HCT116 (cell line): ENCODE results near the gene CIDEC. TPM values are rescaled to one million over a fixed set of nuclear protein-coding genes. Genes with fewer than 3 reads are reported as not detected.
"Not testable (repeated sequence)": the region's sequence is repeated elsewhere in the genome, so short reads cannot be mapped to it uniquely, and the experiment has no call there.

ENCODE experiments used
- ATAC-seq: fragments of 200-7000 bp; cut with Tn5 transposase; 2 replicates; pipeline ENCODE4 v1.9.1; 2020; ENCODE audit warnings: mild to moderate bottlenecking, moderate library complexity
- BruUV-seq: library from RNA; stranded (reverse); fragments of 400-500 nt; replicated peaks from 2 replicates; lab custom pipeline; 2021; lab: Mats Ljungman, UMichigan
- CTCF ChIA-PET: fragments of 300-600 bp; sonication (Branson Sonifier 250); formaldehyde crosslinking; loops from one replicate; lab custom pipeline; 2021; ENCODE audit warnings: antibody characterized with exemption; lab: Charles Lee
- POLR2A ChIA-PET: fragments of 300-600, 350-600 bp; sonication (Branson Sonifier 250); formaldehyde crosslinking; loops from one replicate; lab custom pipeline; 2021; ENCODE audit warnings: antibody characterized with exemption; lab: Charles Lee
- RAD21 ChIA-PET, 2 experiments: fragments of 300-600 bp; sonication (Branson Sonifier 250); formaldehyde crosslinking; loops; one replicate each; lab custom pipeline; 2023; ENCODE audit warnings: low total read pairs in 2 of 2; ENCODE audit not compliant: uncharacterized antibody in 2 of 2, unreplicated experiment in 2 of 2, low non-redundant PET in 1 of 2; lab: Charles Lee
- DNase-seq: peaks from one replicate; pipeline ENCODE4 v3.0.0-alpha.2; 2010; ENCODE audit warnings: low read depth, low spot score
- H2AFZ ChIP-seq: fragments of 200-600 bp; shearing (Covaris generic), sonication (generic); 2 replicates; pipeline ENCODE4 v1.6.1; 2017; ENCODE audit warnings: low read depth, mixed run types, mixed read lengths, antibody characterized with exemption, low read length; ENCODE audit not compliant: poor library complexity, severe bottlenecking
- H3K27ac ChIP-seq: 2 replicates; pipeline ENCODE4 v1.5.1; 2012; ENCODE audit warnings: low read depth, low read length
- H3K27me3 ChIP-seq: fragments of 200-600 bp; sonication (generic); 2 replicates; pipeline ENCODE4 v1.6.1; 2016; ENCODE audit warnings: mixed run types, low read length, mixed read lengths; ENCODE audit not compliant: insufficient read depth
- H3K36me3 ChIP-seq, 2 experiments: fragments of 200-500 bp in 1 of 2; fragments of 200-600 bp in 1 of 2; sonication (Bioruptor generic) in 1 of 2; sonication (generic) in 1 of 2; 2 replicates each; pipeline versions ENCODE4 v1.5.1 to v1.6.1; 2014 to 2016; ENCODE audit warnings: low read length in 2 of 2, inconsistent platforms in 1 of 2, mixed read lengths in 1 of 2, mixed run types in 1 of 2; ENCODE audit not compliant: insufficient read depth in 2 of 2, control insufficient read depth in 1 of 2
- H3K4me1 ChIP-seq, 2 experiments: fragments of 200-600 bp in 1 of 2; sonication (generic) in 1 of 2; 2 replicates each; pipeline versions ENCODE4 v1.5.1 to v1.6.1; 2012 to 2017; ENCODE audit warnings: low read length in 2 of 2, inconsistent platforms in 1 of 2, mild to moderate bottlenecking in 1 of 2, mixed read lengths in 1 of 2, mixed run types in 1 of 2, moderate library complexity in 1 of 2; ENCODE audit not compliant: insufficient read depth in 2 of 2, control insufficient read depth in 1 of 2
- H3K4me2 ChIP-seq: fragments of 200-600 bp; sonication (generic); 2 replicates; pipeline ENCODE4 v1.6.1; 2017; ENCODE audit warnings: mixed run types, low read length, mixed read lengths
- H3K4me3 ChIP-seq, 2 experiments: fragments of 200-600 bp in 1 of 2; sonication (generic) in 1 of 2; replicated peaks in 1 of 2; 2 replicates each; pipeline ENCODE4 v1.5.1; 2011 to 2016; ENCODE audit warnings: low read length in 2 of 2, control low read depth in 1 of 2, low read depth in 1 of 2, mild to moderate bottlenecking in 1 of 2, mixed read lengths in 1 of 2, mixed run types in 1 of 2
- H3K79me2 ChIP-seq: fragments of 200-600 bp; sonication (generic); 2 replicates; pipeline ENCODE4 v1.6.1; 2017; ENCODE audit warnings: mild to moderate bottlenecking, mixed run types, low read length, moderate library complexity, mixed read lengths; ENCODE audit not compliant: insufficient read depth
- H3K9ac ChIP-seq: fragments of 200-600 bp; sonication (generic); 2 replicates; pipeline ENCODE4 v1.6.1; 2016; ENCODE audit warnings: low read length, mixed read lengths
- H3K9me2 ChIP-seq: fragments of 200-600 bp; sonication (generic), shearing (Covaris generic); 2 replicates; pipeline ENCODE4 v1.6.1; 2017; ENCODE audit warnings: mixed run types, mild to moderate bottlenecking, moderate library complexity; ENCODE audit not compliant: insufficient read depth
- H3K9me3 ChIP-seq, 2 experiments: fragments of 200-500 bp in 1 of 2; fragments of 200-600 bp in 1 of 2; sonication (Bioruptor generic) in 1 of 2; sonication (generic) in 1 of 2; 2 replicates each; pipeline ENCODE4 v1.6.1; 2014 to 2017; ENCODE audit warnings: low read length in 2 of 2, mixed read lengths in 2 of 2, inconsistent platforms in 1 of 2, low read depth in 1 of 2, mild to moderate bottlenecking in 1 of 2, mixed run types in 1 of 2, moderate library complexity in 1 of 2; ENCODE audit not compliant: control insufficient read depth in 1 of 2, insufficient read depth in 1 of 2
- H4K20me1 ChIP-seq: fragments of 200-600 bp; sonication (generic), shearing (Covaris generic); 2 replicates; pipeline ENCODE4 v1.6.1; 2017; ENCODE audit warnings: mixed run types, mild to moderate bottlenecking, moderate library complexity; ENCODE audit not compliant: insufficient read depth
- CEBPB ChIP-seq: IDR thresholded peaks from 2 replicates; pipeline ENCODE4 v1.6.1; 2012; ENCODE audit warnings: low read depth
- CTCF ChIP-seq, 3 experiments: fragments of 200-600 bp in 1 of 3; sonication (generic) in 1 of 3; IDR thresholded peaks in 2 of 3; conservative IDR thresholded peaks in 1 of 3; 2 replicates each; pipeline ENCODE4 v1.5.1; 2012 to 2017; ENCODE audit warnings: low read depth in 2 of 3, low read length in 2 of 3, antibody characterized with exemption in 1 of 3, borderline replicate concordance in 1 of 3, control low read depth in 1 of 3, mild to moderate bottlenecking in 1 of 3, mixed read lengths in 1 of 3, mixed run types in 1 of 3, moderate library complexity in 1 of 3; ENCODE audit not compliant: insufficient read depth in 1 of 3
- RAD21 ChIP-seq: IDR thresholded peaks from 2 replicates; pipeline ENCODE4 v1.6.1; 2012; ENCODE audit warnings: low read depth, mild to moderate bottlenecking
- REST ChIP-seq: IDR thresholded peaks from 2 replicates; pipeline ENCODE4 v1.6.1; 2012; ENCODE audit warnings: low read depth
- SIN3A ChIP-seq: IDR thresholded peaks from 2 replicates; pipeline ENCODE4 v1.6.1; 2012; ENCODE audit warnings: low read depth
- TCF7L2 ChIP-seq: IDR thresholded peaks from 2 replicates; pipeline ENCODE4 v1.7.0; 2011; ENCODE audit warnings: borderline replicate concordance, inconsistent platforms; ENCODE audit not compliant: insufficient read depth, insufficient read length; ENCODE audit errors: extremely low read depth
- intact Hi-C: fragments of 100-400 bp; cut with micrococcal nuclease; formaldehyde crosslinking; loops from 2 replicates; pipeline ENCODE4 v1.10.0; 2022
- total RNA-seq: library from RNA; stranded (reverse); gene quantifications from one replicate; pipeline ENCODE4 v1.2.1, GENCODE V29; 2021; ENCODE audit not compliant: unreplicated experiment

CIDEC gene
- total RNA-seq, 1 experiment from 2014 or later, result not detected

DNA sequence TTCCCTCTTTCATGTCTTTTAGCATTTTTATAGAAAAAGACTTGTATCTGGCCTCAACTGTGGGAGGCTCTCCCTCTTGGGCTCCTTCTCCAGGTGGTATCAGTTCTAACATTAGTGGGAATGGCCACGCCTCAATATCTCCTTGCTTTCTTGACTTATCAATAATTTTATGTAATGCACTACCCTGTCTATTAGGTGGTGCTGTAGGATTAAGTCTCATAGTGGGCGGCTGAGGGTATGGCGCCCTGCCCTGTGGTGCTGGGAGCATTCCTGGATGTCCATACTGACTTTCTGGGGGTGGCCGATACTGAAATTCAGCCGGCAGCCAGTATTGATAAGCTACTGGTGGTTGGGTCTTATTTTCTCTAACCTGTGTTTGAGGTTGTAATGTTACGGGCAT lies 27.5 kb downstream of the CIDEC start:
- Histone ChIP-seq H3K4me3 (no peak overlapping the region), H2AFZ (no peak overlapping the region), H3K79me2 (no peaks in the 10 kb centered on the region), H3K4me2 (no peak overlapping the region), H3K9me2 (no peaks in the 10 kb centered on the region), H3K27ac (no peak overlapping the region), H3K27me3 (no peaks in the 10 kb centered on the region), H3K36me3 (no peaks in the 10 kb centered on the region), H3K9me3 (no peaks in the 10 kb centered on the region), H3K9ac (no peak overlapping the region), H3K4me1 (no peaks in the 10 kb centered on the region), H4K20me1 (no peaks in the 10 kb centered on the region)
- intact Hi-C loops, result no loop called here
- no peak for DNase-seq
- no peak for ATAC-seq
- ChIA-PET POLR2A (no interaction called here), CTCF (no interaction called here), RAD21 (no interaction called here)
- BruUV-seq, result no TSS peak
- TF ChIP-seq CTCF (IDR thresholded peaks at IDR 0.05 in 2 of 3, conservative IDR thresholded peaks at IDR 0.05 in 1 of 3; ENCODE audit: borderline replicate concordance in 1 of 3, insufficient read depth in 1 of 3, low read depth in 2 of 3, low read length in 2 of 3) (peak in 2 of 3 experiments; percentile 26 to 29; a peak in 1 of 6 replicates), REST (no peak), RAD21 (peak; percentile 66), CEBPB (no peak), SIN3A (no peak), TCF7L2 (no peak)

- CTCF ChIA-PET, H3K36me3 ChIP-seq, H3K27ac ChIP-seq, H2AFZ ChIP-seq, H3K27me3 ChIP-seq, H3K4me3 ChIP-seq, BruUV-seq, intact Hi-C loops, DNase-seq, H3K79me2 ChIP-seq, H3K9me3 ChIP-seq, H3K4me2 ChIP-seq, ATAC-seq, POLR2A ChIA-PET, RAD21 ChIA-PET, H3K4me1 ChIP-seq, H3K9me2 ChIP-seq, H3K9ac ChIP-seq, H4K20me1 ChIP-seq: not testable (repeated sequence)
Measured at GRCh38 chr3:9851926-9852325, 28.1 kb downstream of the CIDEC start.

GRCh38 chr3:9851383-9851782 lies 28.7 kb downstream of the CIDEC start:
- H3K9ac ChIP-seq, H3K4me3 ChIP-seq, H3K36me3 ChIP-seq, BruUV-seq, H4K20me1 ChIP-seq, RAD21 ChIA-PET, H3K9me3 ChIP-seq, ATAC-seq, H3K27ac ChIP-seq, H3K4me1 ChIP-seq, H3K9me2 ChIP-seq, H3K4me2 ChIP-seq, H3K27me3 ChIP-seq, DNase-seq, POLR2A ChIA-PET, intact Hi-C loops, CTCF ChIA-PET, H3K79me2 ChIP-seq, H2AFZ ChIP-seq: not testable (repeated sequence)
